GM12891 (cell line): ENCODE results near the gene PRAMEF14.
"Not testable (repeated sequence)": the region's sequence is repeated elsewhere in the genome, so short reads cannot be mapped to it uniquely, and the experiment has no call there.

ENCODE experiments used
- PAX5 ChIP-seq: IDR thresholded peaks from 2 replicates; pipeline ENCODE4 v1.6.1; 2011; ENCODE audit warnings: low read length, moderate library complexity, mild to moderate bottlenecking; ENCODE audit not compliant: insufficient read depth, severe bottlenecking
- POLR2A ChIP-seq: IDR thresholded peaks from 2 replicates; pipeline ENCODE4 v1.6.1; 2011; ENCODE audit warnings: low read depth, low read length, control low read depth
- TAF1 ChIP-seq: IDR thresholded peaks from 2 replicates; pipeline ENCODE4 v1.6.1; 2011; ENCODE audit warnings: low read depth, low read length, control low read depth

- not testable (repeated sequence) for TF ChIP-seq POLR2A, TAF1, PAX5
Measured at GRCh38 chr1:13303239-13303638, 43.7 kb downstream of the PRAMEF14 start, which contains the start of gene PRAMEF33.
